ENCODE measurements around the gene AKR7A3.

Gene AKR7A3

GRCh38 chr1:19330449-19331135, 42.0 kb upstream of the AKR7A3 start:
- no peaks in the 10 kb centered on the region for H3K27me3 ChIP-seq (ENCODE audit: control insufficient read depth, low read length)
- H3K36me3 ChIP-seq (ENCODE audit: control insufficient read depth, low read length), result no peaks in the 10 kb centered on the region; the same call in 1 of the 2 replicates
- H3K4me2 ChIP-seq (ENCODE audit: low read length), result no peak overlapping the region
- no peaks in the 10 kb centered on the region for H4K20me1 ChIP-seq (ENCODE audit: control insufficient read depth, insufficient read depth, low read depth, low read length)
- no peaks in the 10 kb centered on the region for H3K9me3 ChIP-seq (ENCODE audit: control insufficient read depth, insufficient read depth, low read length)
- no peak for TF ChIP-seq EZH2phosphoT487 (IDR thresholded peaks at IDR 0.05; ENCODE audit: borderline replicate concordance, low read length)
- TF ChIP-seq, protein P1, sequence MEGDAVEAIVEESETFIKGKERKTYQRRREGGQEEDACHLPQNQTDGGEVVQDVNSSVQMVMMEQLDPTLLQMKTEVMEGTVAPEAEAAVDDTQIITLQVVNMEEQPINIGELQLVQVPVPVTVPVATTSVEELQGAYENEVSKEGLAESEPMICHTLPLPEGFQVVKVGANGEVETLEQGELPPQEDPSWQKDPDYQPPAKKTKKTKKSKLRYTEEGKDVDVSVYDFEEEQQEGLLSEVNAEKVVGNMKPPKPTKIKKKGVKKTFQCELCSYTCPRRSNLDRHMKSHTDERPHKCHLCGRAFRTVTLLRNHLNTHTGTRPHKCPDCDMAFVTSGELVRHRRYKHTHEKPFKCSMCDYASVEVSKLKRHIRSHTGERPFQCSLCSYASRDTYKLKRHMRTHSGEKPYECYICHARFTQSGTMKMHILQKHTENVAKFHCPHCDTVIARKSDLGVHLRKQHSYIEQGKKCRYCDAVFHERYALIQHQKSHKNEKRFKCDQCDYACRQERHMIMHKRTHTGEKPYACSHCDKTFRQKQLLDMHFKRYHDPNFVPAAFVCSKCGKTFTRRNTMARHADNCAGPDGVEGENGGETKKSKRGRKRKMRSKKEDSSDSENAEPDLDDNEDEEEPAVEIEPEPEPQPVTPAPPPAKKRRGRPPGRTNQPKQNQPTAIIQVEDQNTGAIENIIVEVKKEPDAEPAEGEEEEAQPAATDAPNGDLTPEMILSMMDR (IDR thresholded peaks at IDR 0.05; ENCODE audit: low read depth, low read length, poor library complexity, severe bottlenecking), result no peak
- no peaks in the 10 kb centered on the region for H3K4me1 ChIP-seq (ENCODE audit: control insufficient read depth, low read length)
- H3K9me2 ChIP-seq (replicated peaks; ENCODE audit: control insufficient read depth, low read length), result no peaks in the 10 kb centered on the region
- no peak overlapping the region for H3K4me3 ChIP-seq (ENCODE audit: low read length)
- no peak overlapping the region for H3K27ac ChIP-seq (ENCODE audit: low read depth, low read length)
- no peaks in the 10 kb centered on the region for H3F3A ChIP-seq (ENCODE audit: control insufficient read depth, insufficient read depth)
- no peaks in the 10 kb centered on the region for H3K79me2 ChIP-seq (ENCODE audit: control insufficient read depth, low read length)

GRCh38 chr1:19329611-19330010, 41.0 kb upstream of the AKR7A3 start:
- H4K20me1 ChIP-seq (ENCODE audit: control insufficient read depth, insufficient read depth, low read depth, low read length), result no peaks in the 10 kb centered on the region
- H3K9me3 ChIP-seq (ENCODE audit: control insufficient read depth, insufficient read depth, low read length), result no peaks in the 10 kb centered on the region
- H3K79me2 ChIP-seq (ENCODE audit: control insufficient read depth, low read length), result no peaks in the 10 kb centered on the region

GRCh38 chr1:19329188-19329587, 40.6 kb upstream of the AKR7A3 start:
- no peak overlapping the region for H3K27ac ChIP-seq (ENCODE audit: low read depth, low read length)
- H3K4me1 ChIP-seq (ENCODE audit: control insufficient read depth, low read length), result no peaks in the 10 kb centered on the region
- no peaks in the 10 kb centered on the region for H3K9me3 ChIP-seq (ENCODE audit: control insufficient read depth, insufficient read depth, low read length)
- no peak overlapping the region for H3K4me3 ChIP-seq (ENCODE audit: low read length)
- H4K20me1 ChIP-seq (ENCODE audit: control insufficient read depth, insufficient read depth, low read depth, low read length), result no peaks in the 10 kb centered on the region
- no peaks in the 10 kb centered on the region for H3F3A ChIP-seq (ENCODE audit: control insufficient read depth, insufficient read depth)
- no peak for TF ChIP-seq EZH2phosphoT487 (IDR thresholded peaks at IDR 0.05; ENCODE audit: borderline replicate concordance, low read length)
- TF ChIP-seq, protein P1 (IDR thresholded peaks at IDR 0.05; ENCODE audit: low read depth, low read length, poor library complexity, severe bottlenecking), result no peak
- H3K27me3 ChIP-seq (ENCODE audit: control insufficient read depth, low read length), result no peaks in the 10 kb centered on the region
- H3K4me2 ChIP-seq (ENCODE audit: low read length), result no peak overlapping the region
- no peaks in the 10 kb centered on the region for H3K79me2 ChIP-seq (ENCODE audit: control insufficient read depth, low read length)
- no peaks in the 10 kb centered on the region for H3K9me2 ChIP-seq (replicated peaks; ENCODE audit: control insufficient read depth, low read length)
- H3K36me3 ChIP-seq (ENCODE audit: control insufficient read depth, low read length), result no peaks in the 10 kb centered on the region; the same call in 1 of the 2 replicates

More at GRCh38 chr1:19329611-19330010, 41.0 kb upstream of the AKR7A3 start:
- Histone ChIP-seq H3K27me3 (ENCODE audit: control insufficient read depth, low read length) (no peaks in the 10 kb centered on the region), H3K4me1 (ENCODE audit: control insufficient read depth, low read length) (no peaks in the 10 kb centered on the region), H3K4me2 (ENCODE audit: low read length) (no peak overlapping the region), H3F3A (ENCODE audit: control insufficient read depth, insufficient read depth) (no peaks in the 10 kb centered on the region), H3K36me3 (ENCODE audit: control insufficient read depth, low read length) (no peaks in the 10 kb centered on the region; the same call in 1 of the 2 replicates), H3K4me3 (ENCODE audit: low read length) (no peak overlapping the region), H3K27ac (ENCODE audit: low read depth, low read length) (no peak overlapping the region), H3K9me2 (replicated peaks; ENCODE audit: control insufficient read depth, low read length) (no peaks in the 10 kb centered on the region)
- TF ChIP-seq, protein P1 (IDR thresholded peaks at IDR 0.05; ENCODE audit: low read depth, low read length, poor library complexity, severe bottlenecking), result no peak
- TF ChIP-seq EZH2phosphoT487 (IDR thresholded peaks at IDR 0.05; ENCODE audit: borderline replicate concordance, low read length), result no peak

Measured in DOHH2 (cell line).